Keratinocyte (primary cell): ENCODE data around the gene NBPF3. TPM values are rescaled to one million over a fixed set of nuclear protein-coding genes. Genes with fewer than 3 reads are reported as not detected.
"Not testable (repeated sequence)": the region's sequence is repeated elsewhere in the genome, so short reads cannot be mapped to it uniquely, and the experiment has no call there.

Experiments
- DNase-seq: peaks from one replicate; pipeline ENCODE4 v3.0.0-alpha.2; 2011; ENCODE audit warnings: low read depth, missing footprints, low spot score
- FAIRE-seq: peaks from 2 replicates; lab custom pipeline; 2011; peaks lifted over from hg19 to GRCh38; lab: Jason Lieb, UNC
- H2AFZ ChIP-seq: 2 replicates; pipeline ENCODE4 v1.6.0; 2012; ENCODE audit warnings: low read length, control low read depth, inconsistent platforms; ENCODE audit not compliant: control insufficient read depth
- H3K27ac ChIP-seq: 2 replicates; pipeline ENCODE4 v1.5.1; 2011; ENCODE audit warnings: low read length; ENCODE audit not compliant: control insufficient read depth, insufficient read depth
- H3K27me3 ChIP-seq: 3 replicates; pipeline ENCODE4 v1.6.0; 2011; ENCODE audit warnings: low read length; ENCODE audit not compliant: control insufficient read depth, insufficient read depth; ENCODE audit errors: extremely low read depth
- H3K36me3 ChIP-seq, 2 experiments: 2 replicates in 1 of 2; 3 replicates in 1 of 2; pipeline ENCODE4 v1.5.1; 2011; ENCODE audit warnings: low read length in 2 of 2, mild to moderate bottlenecking in 1 of 2; ENCODE audit not compliant: control insufficient read depth in 2 of 2, insufficient read depth in 2 of 2; ENCODE audit errors: extremely low read depth in 1 of 2
- H3K4me1 ChIP-seq: 3 replicates; pipeline ENCODE4 v1.5.1; 2011; ENCODE audit warnings: low read length; ENCODE audit not compliant: control insufficient read depth, insufficient read depth; ENCODE audit errors: extremely low read depth
- H3K4me2 ChIP-seq: 3 replicates; pipeline ENCODE4 v1.6.0; 2011; ENCODE audit warnings: low read depth, low read length; ENCODE audit not compliant: control insufficient read depth, insufficient read depth; ENCODE audit errors: extremely low read depth
- H3K4me3 ChIP-seq, 3 experiments: fragments of 200-600 bp in 1 of 3; sonication (generic) in 1 of 3; 2 replicates in 2 of 3; 3 replicates in 1 of 3; pipeline ENCODE4 v1.5.1; 2011 to 2016; ENCODE audit warnings: low read length in 3 of 3, mild to moderate bottlenecking in 3 of 3, control low read depth in 2 of 3, inconsistent platforms in 1 of 3, low read depth in 1 of 3, mixed read lengths in 1 of 3, mixed run types in 1 of 3, moderate library complexity in 1 of 3; ENCODE audit not compliant: control insufficient read depth in 2 of 3, insufficient read depth in 2 of 3; ENCODE audit errors: extremely low read depth in 1 of 3
- H3K79me2 ChIP-seq: 2 replicates; pipeline ENCODE4 v1.6.0; 2012; ENCODE audit warnings: low read length; ENCODE audit not compliant: control insufficient read depth, insufficient read depth
- H3K9ac ChIP-seq: 3 replicates; pipeline ENCODE4 v1.6.0; 2011; ENCODE audit warnings: low read length; ENCODE audit not compliant: control insufficient read depth, insufficient read depth; ENCODE audit errors: extremely low read depth
- H3K9me1 ChIP-seq: 3 replicates; pipeline ENCODE4 v1.6.0; 2011; ENCODE audit warnings: low read length; ENCODE audit not compliant: control insufficient read depth, insufficient read depth; ENCODE audit errors: extremely low read depth
- H3K9me3 ChIP-seq: 2 replicates; pipeline ENCODE4 v1.5.1; 2012; ENCODE audit warnings: low read depth, low read length; ENCODE audit not compliant: control insufficient read depth
- H4K20me1 ChIP-seq: 3 replicates; pipeline ENCODE4 v1.6.0; 2011; ENCODE audit warnings: low read length; ENCODE audit not compliant: control insufficient read depth, insufficient read depth; ENCODE audit errors: extremely low read depth
- CTCF ChIP-seq, 3 experiments: IDR thresholded peaks in 1 of 3; conservative IDR thresholded peaks in 1 of 3; optimal IDR thresholded peaks in 1 of 3; 2 replicates in 2 of 3; 3 replicates in 1 of 3; pipeline versions ENCODE3 to v1.5.1; 2011; ENCODE audit warnings: low read length in 3 of 3, mild to moderate bottlenecking in 3 of 3, moderate library complexity in 2 of 3, control low read depth in 1 of 3, inconsistent platforms in 1 of 3; ENCODE audit not compliant: insufficient read depth in 2 of 3; ENCODE audit errors: extremely low read depth in 1 of 3
- EZH2 ChIP-seq: IDR thresholded peaks from one replicate; pipeline ENCODE4 v1.6.1; 2012; ENCODE audit warnings: inconsistent platforms, mild to moderate bottlenecking, low read length, moderate library complexity
- dilution Hi-C: fragments of 300-500 bp; cut with MboI; formaldehyde crosslinking; loops from one replicate; pipeline ENCODE4 v1.7.0; 2020; ENCODE audit warnings: low sequenced_read_pairs; ENCODE audit not compliant: extremely low pct_ligation_motif_present
- polyA plus RNA-seq, 5 experiments: library from polyadenylated mRNA; depleted of rRNA in 3 of 5; stranded (reverse) in 3 of 5; stranded (forward) in 1 of 5; unstranded in 1 of 5; fragments of >200 nt; gene quantifications; 1 replicate in 1 of 5; 2 replicates in 3 of 5; 3 replicates in 1 of 5; pipeline versions ENCODE4 v1.2.1 to v1.2.3, GENCODE V29; 2011 to 2012; ENCODE audit warnings: missing spikeins in 2 of 5, low read depth in 1 of 5, low replicate concordance in 1 of 5

Gene NBPF3
- polyA plus RNA-seq, 1 donor (not counting 4 experiments of a cell fraction or from before 2014, with no cell fraction given), result 6.8 TPM

- FAIRE-seq, result no peak
- H3K9me1 ChIP-seq, result no peaks in the 10 kb centered on the region
- no peak overlapping the region for H3K27ac ChIP-seq
- H3K4me3 ChIP-seq, result no peak overlapping the region
- H3K4me2 ChIP-seq, result no peak overlapping the region
- TF ChIP-seq CTCF (optimal IDR thresholded peaks at IDR 0.05 in 1 of 3, IDR thresholded peaks at IDR 0.05 in 1 of 3, conservative IDR thresholded peaks at IDR 0.05 in 1 of 3; ENCODE audit: extremely low read depth in 1 of 3, insufficient read depth in 2 of 3, low read length in 3 of 3) (no peak), EZH2 (no peak)
- no peaks in the 10 kb centered on the region for H3K27me3 ChIP-seq
- dilution Hi-C loops, result no loop called here
- H3K79me2 ChIP-seq, result no peaks in the 10 kb centered on the region
- no peak overlapping the region for H3K9ac ChIP-seq
- no peaks in the 10 kb centered on the region for H3K4me1 ChIP-seq
- no peak for DNase-seq
- no peaks in the 10 kb centered on the region for H3K9me3 ChIP-seq
- no peaks in the 10 kb centered on the region for H3K36me3 ChIP-seq
- H2AFZ ChIP-seq, result no peak overlapping the region
- H4K20me1 ChIP-seq, result no peaks in the 10 kb centered on the region
Observed at GRCh38 chr1:21517660-21518480, 77.9 kb downstream of the NBPF3 start.

GRCh38 chr1:21518774-21519455, 79.0 kb downstream of the NBPF3 start:
- no peak for TF ChIP-seq CTCF (optimal IDR thresholded peaks at IDR 0.05 in 1 of 3, IDR thresholded peaks at IDR 0.05 in 1 of 3, conservative IDR thresholded peaks at IDR 0.05 in 1 of 3; ENCODE audit: extremely low read depth in 1 of 3, insufficient read depth in 2 of 3, low read length in 3 of 3)
- no peak for TF ChIP-seq EZH2
- Histone ChIP-seq H4K20me1 (no peaks in the 10 kb centered on the region), H3K36me3 (no peaks in the 10 kb centered on the region), H3K9me1 (no peaks in the 10 kb centered on the region), H3K4me1 (no peaks in the 10 kb centered on the region), H3K4me3 (no peak overlapping the region), H2AFZ (no peak overlapping the region), H3K27me3 (no peaks in the 10 kb centered on the region), H3K9ac (no peak overlapping the region), H3K27ac (no peak overlapping the region), H3K4me2 (no peak overlapping the region), H3K79me2 (no peaks in the 10 kb centered on the region), H3K9me3 (no peaks in the 10 kb centered on the region)
- no peak for DNase-seq
- no peak for FAIRE-seq
- dilution Hi-C loops, result no loop called here

GRCh38 chr1:21519486-21520070, 79.6 kb downstream of the NBPF3 start:
- H4K20me1 ChIP-seq, DNase-seq, H3K4me1 ChIP-seq, H3K27ac ChIP-seq, H3K79me2 ChIP-seq, H3K4me2 ChIP-seq, H3K9ac ChIP-seq, H3K36me3 ChIP-seq, H3K9me1 ChIP-seq, FAIRE-seq, dilution Hi-C loops, H2AFZ ChIP-seq, H3K27me3 ChIP-seq, H3K4me3 ChIP-seq, H3K9me3 ChIP-seq: not testable (repeated sequence)
